Progenitor cell of endocrine pancreas (in vitro differentiated cells): ENCODE results near the gene PCF11. TPM values are rescaled to one million over a fixed set of nuclear protein-coding genes. Genes with fewer than 3 reads are reported as not detected.

Source experiments
- DNase-seq: peaks from one replicate; pipeline ENCODE4 v3.0.0; 2021; ENCODE audit warnings: low spot score; ENCODE audit not compliant: unreplicated experiment
- H3K27ac Mint-ChIP-seq: 2 replicates; pipeline ENCODE4 v1.8.0; 2021; ENCODE audit warnings: mild to moderate bottlenecking, moderate library complexity, mixed read lengths
- H3K27me3 Mint-ChIP-seq: 2 replicates; pipeline ENCODE4 v1.8.0; 2021; ENCODE audit warnings: mixed read lengths
- H3K36me3 Mint-ChIP-seq: 2 replicates; pipeline ENCODE4 v1.8.0; 2022; ENCODE audit warnings: mixed read lengths; ENCODE audit not compliant: insufficient read depth
- H3K4me1 Mint-ChIP-seq: 2 replicates; pipeline ENCODE4 v1.8.0; 2021; ENCODE audit warnings: low read depth, mixed read lengths
- H3K4me3 Mint-ChIP-seq: 2 replicates; pipeline ENCODE4 v1.8.0; 2021; ENCODE audit warnings: low read depth, mild to moderate bottlenecking, moderate library complexity, mixed read lengths
- H3K9me3 Mint-ChIP-seq: 2 replicates; pipeline ENCODE4 v1.8.0; 2021; ENCODE audit warnings: low read depth, mixed read lengths
- total RNA-seq: library from RNA; stranded (reverse); gene quantifications from 2 replicates; pipeline ENCODE4 v1.2.1, GENCODE V29; 2021
- TF ChIP-seq, protein P1 (sequence below): fragments of 200-600 bp; sonication (generic); IDR thresholded peaks from one replicate; pipeline ENCODE4 v1.5.0; 2021; ENCODE audit warnings: antibody characterized with exemption, mild to moderate bottlenecking; ENCODE audit not compliant: unreplicated experiment

The PCF11 gene
- total RNA-seq, 1 donor from 2014 or later, result 69.1 TPM

DNA sequence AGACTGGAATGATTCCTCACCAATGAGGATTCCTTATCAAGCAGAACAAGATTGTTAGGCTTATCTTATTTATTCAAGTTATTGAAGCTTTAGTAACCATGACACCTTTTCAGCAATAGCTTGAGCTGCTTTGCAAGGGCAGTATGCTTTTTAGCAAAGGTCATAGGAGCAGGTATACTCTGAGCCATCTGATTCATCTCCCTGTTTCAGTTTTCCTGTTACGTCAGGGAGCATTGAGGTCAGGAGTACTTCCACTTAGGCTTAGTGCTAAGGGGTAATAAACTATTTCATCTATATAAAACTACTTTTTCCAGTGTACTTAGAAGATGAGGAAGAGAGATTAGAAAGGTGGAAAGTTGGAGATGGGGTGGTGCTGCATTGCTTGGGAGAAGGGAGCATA lies 18.9 kb downstream of the PCF11 start:
- Mint-ChIP-seq H3K36me3 (peaks cover 19% of the 10 kb centered on the region), H3K4me1 (peaks cover 10% of the 10 kb centered on the region), H3K9me3 (no peaks in the 10 kb centered on the region), H3K27ac (no peak overlapping the region), H3K27me3 (no peaks in the 10 kb centered on the region), H3K4me3 (no peak overlapping the region)
- TF ChIP-seq, protein P1, sequence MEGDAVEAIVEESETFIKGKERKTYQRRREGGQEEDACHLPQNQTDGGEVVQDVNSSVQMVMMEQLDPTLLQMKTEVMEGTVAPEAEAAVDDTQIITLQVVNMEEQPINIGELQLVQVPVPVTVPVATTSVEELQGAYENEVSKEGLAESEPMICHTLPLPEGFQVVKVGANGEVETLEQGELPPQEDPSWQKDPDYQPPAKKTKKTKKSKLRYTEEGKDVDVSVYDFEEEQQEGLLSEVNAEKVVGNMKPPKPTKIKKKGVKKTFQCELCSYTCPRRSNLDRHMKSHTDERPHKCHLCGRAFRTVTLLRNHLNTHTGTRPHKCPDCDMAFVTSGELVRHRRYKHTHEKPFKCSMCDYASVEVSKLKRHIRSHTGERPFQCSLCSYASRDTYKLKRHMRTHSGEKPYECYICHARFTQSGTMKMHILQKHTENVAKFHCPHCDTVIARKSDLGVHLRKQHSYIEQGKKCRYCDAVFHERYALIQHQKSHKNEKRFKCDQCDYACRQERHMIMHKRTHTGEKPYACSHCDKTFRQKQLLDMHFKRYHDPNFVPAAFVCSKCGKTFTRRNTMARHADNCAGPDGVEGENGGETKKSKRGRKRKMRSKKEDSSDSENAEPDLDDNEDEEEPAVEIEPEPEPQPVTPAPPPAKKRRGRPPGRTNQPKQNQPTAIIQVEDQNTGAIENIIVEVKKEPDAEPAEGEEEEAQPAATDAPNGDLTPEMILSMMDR, result no peak
- no peak for DNase-seq

DNA sequence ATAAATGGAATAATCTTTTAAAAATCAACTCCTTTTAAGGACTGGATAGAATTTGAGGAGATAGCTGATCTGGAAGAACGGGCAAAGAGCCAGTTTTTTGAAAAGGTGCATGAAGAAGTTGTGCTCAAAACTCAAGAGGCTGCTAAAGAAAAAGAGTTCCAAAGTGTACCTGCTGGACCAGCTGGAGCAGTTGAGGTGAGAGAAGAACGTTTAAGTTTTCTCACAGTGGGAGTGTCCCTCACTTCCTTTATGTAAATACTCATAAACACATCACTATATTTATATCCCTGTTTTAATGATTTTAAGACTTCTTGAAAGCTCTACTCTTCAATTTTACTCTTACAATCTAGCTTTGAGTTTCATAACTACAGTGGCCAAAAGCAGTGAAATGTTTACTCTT lies 24.9 kb downstream of the PCF11 start:
- no peaks in the 10 kb centered on the region for H3K4me1 Mint-ChIP-seq
- no peaks in the 10 kb centered on the region for H3K9me3 Mint-ChIP-seq
- no peak overlapping the region for H3K4me3 Mint-ChIP-seq
- H3K27me3 Mint-ChIP-seq, result no peaks in the 10 kb centered on the region
- no peak for DNase-seq
- TF ChIP-seq, protein P1, result no peak
- H3K27ac Mint-ChIP-seq, result no peak overlapping the region
- peaks cover 25% of the 10 kb centered on the region for H3K36me3 Mint-ChIP-seq

DNA sequence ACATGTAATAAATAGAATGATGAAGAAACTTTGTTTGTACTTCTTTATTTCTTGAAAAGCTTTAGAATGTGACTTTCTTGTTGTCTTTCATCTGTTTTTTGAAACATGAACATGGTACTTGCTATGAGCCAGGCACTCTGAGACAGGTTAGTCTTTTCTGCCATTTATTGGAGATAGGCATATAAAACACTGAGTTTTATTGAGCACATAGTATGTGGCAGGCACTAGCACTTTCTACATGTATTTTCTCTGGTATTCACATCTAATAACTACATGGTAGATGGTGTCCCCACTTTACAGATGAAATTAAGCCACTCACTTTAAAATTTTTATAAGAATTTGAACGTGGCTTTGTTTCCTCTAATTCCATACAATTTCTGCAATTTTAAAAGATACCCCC lies 28.8 kb downstream of the PCF11 start:
- Mint-ChIP-seq H3K27ac (no peak overlapping the region), H3K4me1 (no peaks in the 10 kb centered on the region), H3K4me3 (no peak overlapping the region), H3K9me3 (no peaks in the 10 kb centered on the region), H3K27me3 (no peaks in the 10 kb centered on the region), H3K36me3 (peaks cover 23% of the 10 kb centered on the region)
- DNase-seq, result no peak
- TF ChIP-seq, protein P1, result no peak

DNA sequence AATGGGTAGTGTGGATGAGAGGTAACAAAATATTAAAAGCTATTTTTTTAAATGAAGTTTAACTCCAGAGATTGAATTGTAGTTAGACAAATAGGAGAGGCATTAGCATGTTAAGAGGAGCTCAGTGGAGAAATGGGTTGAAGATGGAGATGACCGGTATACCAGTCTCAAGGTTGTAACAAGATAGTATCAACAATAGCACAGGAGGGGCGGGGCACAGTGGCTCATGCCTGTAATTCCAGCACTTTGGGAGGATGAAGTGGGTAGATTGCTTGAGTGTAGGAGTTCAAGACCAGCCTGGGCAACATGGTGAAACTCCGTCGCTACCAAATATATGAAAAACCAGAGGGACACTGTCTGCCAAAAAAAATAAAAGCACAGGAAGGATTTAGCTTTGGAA lies 30.5 kb downstream of the PCF11 start:
- Mint-ChIP-seq H3K27me3 (no peaks in the 10 kb centered on the region), H3K36me3 (peaks cover 22% of the 10 kb centered on the region), H3K27ac (peak overlapping the region; percentile 2), H3K4me3 (no peak overlapping the region), H3K9me3 (no peaks in the 10 kb centered on the region), H3K4me1 (peaks cover 3% of the 10 kb centered on the region)
- TF ChIP-seq, protein P1, result no peak
- no peak for DNase-seq

DNA sequence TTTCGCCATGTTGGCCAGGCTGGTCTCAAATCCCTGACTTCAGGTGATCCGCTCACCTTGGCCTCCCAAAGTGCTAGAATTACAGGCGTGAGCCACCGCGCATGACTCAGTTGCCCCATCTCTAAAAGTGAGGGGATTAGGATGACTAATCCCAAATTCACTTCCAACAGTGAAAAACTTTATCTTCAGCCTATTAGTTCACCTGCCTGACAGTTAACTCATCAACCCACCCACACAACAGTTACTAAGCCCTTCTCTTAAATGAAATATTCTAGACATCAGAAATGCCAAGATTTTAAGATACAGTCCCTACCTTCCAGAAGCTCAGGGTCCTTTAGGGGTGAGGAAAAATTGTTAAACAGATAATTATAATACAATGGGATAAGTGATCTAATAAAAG lies 34.6 kb downstream of the PCF11 start:
- H3K4me1 Mint-ChIP-seq, result peaks cover 24% of the 10 kb centered on the region
- TF ChIP-seq, protein P1, result no peak
- peaks cover 13% of the 10 kb centered on the region for H3K36me3 Mint-ChIP-seq
- H3K4me3 Mint-ChIP-seq, result peak overlapping the region; percentile 25
- no peaks in the 10 kb centered on the region for H3K27me3 Mint-ChIP-seq
- no peak for DNase-seq
- H3K9me3 Mint-ChIP-seq, result no peaks in the 10 kb centered on the region
- peak overlapping the region; percentile 7 for H3K27ac Mint-ChIP-seq
